ENCODE measurements around the gene TTC28. TPM values are rescaled to one million over a fixed set of nuclear protein-coding genes. Genes with fewer than 3 reads are reported as not detected.

Gene TTC28
- total RNA-seq, 1 experiment from 2014 or later = 0.12 TPM

DNA sequence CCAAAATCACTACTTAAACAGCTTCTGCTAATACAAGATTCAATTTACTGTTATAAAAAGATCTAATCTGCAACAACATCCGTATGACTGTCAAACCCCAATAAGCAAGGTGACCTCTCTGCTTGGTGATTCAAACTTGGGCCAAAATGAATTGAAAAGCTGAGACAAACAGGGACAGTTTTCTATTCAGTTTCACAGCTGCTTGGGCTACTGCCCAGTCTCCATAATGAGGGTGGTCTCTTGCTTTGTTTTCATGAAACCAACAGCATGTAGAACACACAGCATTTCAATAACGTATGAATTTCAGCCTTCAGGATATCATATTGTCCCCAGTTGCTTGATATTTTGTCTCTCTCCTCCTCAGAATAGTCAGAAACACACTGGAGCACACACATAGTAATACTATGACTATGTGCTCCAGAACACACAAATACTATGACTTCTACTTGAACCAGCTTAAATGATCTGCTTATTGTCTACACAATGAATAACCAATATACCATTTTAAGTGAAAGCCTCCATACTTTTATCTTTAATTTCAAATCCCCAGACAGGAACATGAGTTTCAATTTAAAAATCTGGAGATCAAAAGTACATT lies 285.0 kb downstream of the TTC28 start:
- no peak overlapping the region for H3K4me2 ChIP-seq (ENCODE audit: low read length)
- no peaks in the 10 kb centered on the region for H4K20me1 ChIP-seq (ENCODE audit: insufficient read depth)
- RAD21 ChIA-PET (ENCODE audit: low non-redundant PET in 1 of 2, low total read pairs in 2 of 2, uncharacterized antibody in 2 of 2, unreplicated experiment in 2 of 2) = no interaction called here
- H3K9me3 ChIP-seq (ENCODE audit: control insufficient read depth in 1 of 2, insufficient read depth in 1 of 2, low read depth in 1 of 2, low read length in 2 of 2) = no peaks in the 10 kb centered on the region
- peaks cover 59% of the 10 kb centered on the region for H3K27me3 ChIP-seq (ENCODE audit: insufficient read depth, low read length)
- POLR2A ChIA-PET = no interaction called here
- H2AFZ ChIP-seq (ENCODE audit: low read depth, low read length, poor library complexity, severe bottlenecking) = no peak overlapping the region
- intact Hi-C loops (cut with micrococcal nuclease) = no loop called here
- no TSS peak for BruUV-seq (replicated peaks)
- H3K27ac ChIP-seq (ENCODE audit: low read depth, low read length) = no peak overlapping the region
- no peaks in the 10 kb centered on the region for H3K36me3 ChIP-seq (ENCODE audit: control insufficient read depth in 1 of 2, insufficient read depth in 2 of 2, low read length in 2 of 2)
- CTCF ChIA-PET = no interaction called here
- H3K4me1 ChIP-seq (ENCODE audit: control insufficient read depth in 1 of 2, insufficient read depth in 2 of 2, low read length in 2 of 2) = no peaks in the 10 kb centered on the region
- H3K9me2 ChIP-seq (ENCODE audit: insufficient read depth) = no peaks in the 10 kb centered on the region
- no peaks in the 10 kb centered on the region for H3K79me2 ChIP-seq (ENCODE audit: insufficient read depth, low read length)
- no peak for DNase-seq (ENCODE audit: low read depth, low spot score)
- no peak overlapping the region for H3K9ac ChIP-seq (ENCODE audit: low read length)
- ATAC-seq = no peak
- TF ChIP-seq FOSL1 (IDR thresholded peaks at IDR 0.05; ENCODE audit: low read depth) = no peak
- TF ChIP-seq EZH2 (IDR thresholded peaks at IDR 0.05) = no peak
- no peak for TF ChIP-seq TCF7L2 (IDR thresholded peaks at IDR 0.05; ENCODE audit: borderline replicate concordance, extremely low read depth, insufficient read depth, insufficient read length)
- TF ChIP-seq, protein P1, sequence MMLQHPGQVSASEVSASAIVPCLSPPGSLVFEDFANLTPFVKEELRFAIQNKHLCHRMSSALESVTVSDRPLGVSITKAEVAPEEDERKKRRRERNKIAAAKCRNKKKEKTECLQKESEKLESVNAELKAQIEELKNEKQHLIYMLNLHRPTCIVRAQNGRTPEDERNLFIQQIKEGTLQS (IDR thresholded peaks at IDR 0.05) = no peak
- no peak for TF ChIP-seq ZFX (IDR thresholded peaks at IDR 0.05)
- TF ChIP-seq, protein P2, sequence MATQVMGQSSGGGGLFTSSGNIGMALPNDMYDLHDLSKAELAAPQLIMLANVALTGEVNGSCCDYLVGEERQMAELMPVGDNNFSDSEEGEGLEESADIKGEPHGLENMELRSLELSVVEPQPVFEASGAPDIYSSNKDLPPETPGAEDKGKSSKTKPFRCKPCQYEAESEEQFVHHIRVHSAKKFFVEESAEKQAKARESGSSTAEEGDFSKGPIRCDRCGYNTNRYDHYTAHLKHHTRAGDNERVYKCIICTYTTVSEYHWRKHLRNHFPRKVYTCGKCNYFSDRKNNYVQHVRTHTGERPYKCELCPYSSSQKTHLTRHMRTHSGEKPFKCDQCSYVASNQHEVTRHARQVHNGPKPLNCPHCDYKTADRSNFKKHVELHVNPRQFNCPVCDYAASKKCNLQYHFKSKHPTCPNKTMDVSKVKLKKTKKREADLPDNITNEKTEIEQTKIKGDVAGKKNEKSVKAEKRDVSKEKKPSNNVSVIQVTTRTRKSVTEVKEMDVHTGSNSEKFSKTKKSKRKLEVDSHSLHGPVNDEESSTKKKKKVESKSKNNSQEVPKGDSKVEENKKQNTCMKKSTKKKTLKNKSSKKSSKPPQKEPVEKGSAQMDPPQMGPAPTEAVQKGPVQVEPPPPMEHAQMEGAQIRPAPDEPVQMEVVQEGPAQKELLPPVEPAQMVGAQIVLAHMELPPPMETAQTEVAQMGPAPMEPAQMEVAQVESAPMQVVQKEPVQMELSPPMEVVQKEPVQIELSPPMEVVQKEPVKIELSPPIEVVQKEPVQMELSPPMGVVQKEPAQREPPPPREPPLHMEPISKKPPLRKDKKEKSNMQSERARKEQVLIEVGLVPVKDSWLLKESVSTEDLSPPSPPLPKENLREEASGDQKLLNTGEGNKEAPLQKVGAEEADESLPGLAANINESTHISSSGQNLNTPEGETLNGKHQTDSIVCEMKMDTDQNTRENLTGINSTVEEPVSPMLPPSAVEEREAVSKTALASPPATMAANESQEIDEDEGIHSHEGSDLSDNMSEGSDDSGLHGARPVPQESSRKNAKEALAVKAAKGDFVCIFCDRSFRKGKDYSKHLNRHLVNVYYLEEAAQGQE (IDR thresholded peaks at IDR 0.05; ENCODE audit: low read depth) = no peak
- no peak overlapping the region for H3K4me3 ChIP-seq (replicated peaks in 1 of 2; ENCODE audit: low read depth in 1 of 2, low read length in 2 of 2)
